WTC11 (cell line): ENCODE results near the gene TEN1. TPM values are rescaled to one million over a fixed set of nuclear protein-coding genes. Genes with fewer than 3 reads are reported as not detected.

ENCODE experiments used
- ATAC-seq: fragments of 200-7000 bp; cut with Tn5 transposase; 2 replicates; pipeline ENCODE4 v1.10.0; 2021; ENCODE audit warnings: mild to moderate bottlenecking, moderate library complexity
- CTCF ChIA-PET: fragments of 300-600 bp; sonication (Branson Sonifier 250); formaldehyde crosslinking; loops from one replicate; lab custom pipeline; 2021; ENCODE audit warnings: antibody characterized with exemption; lab: Charles Lee
- POLR2A ChIA-PET: fragments of 350-600 bp; sonication (Branson Sonifier 250); formaldehyde crosslinking; loops from one replicate; lab custom pipeline; 2021; ENCODE audit warnings: antibody characterized with exemption; lab: Charles Lee
- DNase-seq: peaks from one replicate; pipeline ENCODE4 v3.0.0; 2021; ENCODE audit warnings: low spot score
- H3K27ac Mint-ChIP-seq: 2 replicates; pipeline ENCODE4 v1.8.0; 2021; ENCODE audit warnings: mixed read lengths
- H3K27me3 Mint-ChIP-seq: 2 replicates; pipeline ENCODE4 v1.8.0; 2021; ENCODE audit warnings: low read depth, mild to moderate bottlenecking, moderate library complexity, mixed read lengths
- H3K36me3 Mint-ChIP-seq: 2 replicates; pipeline ENCODE4 v1.8.0; 2021; ENCODE audit warnings: mixed read lengths
- H3K4me1 Mint-ChIP-seq: 2 replicates; pipeline ENCODE4 v1.8.0; 2022; ENCODE audit warnings: mixed read lengths
- H3K4me3 Mint-ChIP-seq: 2 replicates; pipeline ENCODE4 v1.8.0; 2021; ENCODE audit warnings: mild to moderate bottlenecking, moderate library complexity, mixed read lengths
- H3K9me3 Mint-ChIP-seq: 2 replicates; pipeline ENCODE4 v1.8.0; 2021; ENCODE audit warnings: mixed read lengths
- CREB1 ChIP-seq: sonication (generic); formaldehyde crosslinking; IDR thresholded peaks from 2 replicates; pipeline ENCODE4 v1.8.0; 2023; ENCODE audit warnings: mild to moderate bottlenecking, missing genetic modification reagents
- CTCF ChIP-seq: fragments of 200-600 bp; IDR thresholded peaks from 2 replicates; pipeline ENCODE4 v1.8.0; 2022; ENCODE audit warnings: antibody characterized with exemption
- FOXP4 ChIP-seq: sonication (generic); formaldehyde crosslinking; IDR thresholded peaks from 2 replicates; pipeline ENCODE4 v1.8.0; 2022; ENCODE audit warnings: mild to moderate bottlenecking, missing genetic modification reagents
- GRHL2 ChIP-seq: fragments of 250-450 bp; sonication (Bioruptor Pico); IDR thresholded peaks from 2 replicates; pipeline ENCODE4 v1.8.0; 2022; ENCODE audit warnings: mild to moderate bottlenecking, moderate library complexity; ENCODE audit not compliant: insufficient replicate concordance, severe bottlenecking
- IRF1 ChIP-seq: sonication (generic); formaldehyde crosslinking; IDR thresholded peaks from 2 replicates; pipeline ENCODE4 v1.8.0; 2023; ENCODE audit warnings: missing genetic modification reagents
- MLX ChIP-seq: sonication (generic); formaldehyde crosslinking; IDR thresholded peaks from 2 replicates; pipeline ENCODE4 v1.8.1; 2023; ENCODE audit warnings: mild to moderate bottlenecking, missing genetic modification reagents, moderate library complexity
- PRDM15 ChIP-seq: sonication (generic); formaldehyde crosslinking; IDR thresholded peaks from 2 replicates; pipeline ENCODE4 v1.8.0; 2022; ENCODE audit warnings: missing genetic modification reagents
- RELA ChIP-seq: sonication (generic); formaldehyde crosslinking; IDR thresholded peaks from 2 replicates; pipeline ENCODE4 v1.8.1; 2022; ENCODE audit warnings: missing genetic modification reagents, mild to moderate bottlenecking, borderline replicate concordance
- SMAD3 ChIP-seq: sonication (generic); formaldehyde crosslinking; IDR thresholded peaks from 2 replicates; pipeline ENCODE4 v1.8.0; 2022; ENCODE audit warnings: missing genetic modification reagents, mild to moderate bottlenecking, borderline replicate concordance
- STAT6 ChIP-seq: sonication (generic); formaldehyde crosslinking; conservative IDR thresholded peaks from 2 replicates; pipeline ENCODE4 v1.8.1; 2023; ENCODE audit warnings: mild to moderate bottlenecking, low read depth, missing genetic modification reagents, moderate library complexity
- TEAD4 ChIP-seq: sonication (generic); formaldehyde crosslinking; IDR thresholded peaks from 2 replicates; pipeline ENCODE4 v1.8.0; 2022; ENCODE audit warnings: mild to moderate bottlenecking, missing genetic modification reagents
- ZBTB21 ChIP-seq: sonication (generic); formaldehyde crosslinking; IDR thresholded peaks from 2 replicates; pipeline ENCODE4 v1.8.1; 2023; ENCODE audit warnings: mild to moderate bottlenecking, missing genetic modification reagents, borderline replicate concordance
- ZNF138 ChIP-seq: sonication (generic); formaldehyde crosslinking; conservative IDR thresholded peaks from 2 replicates; pipeline ENCODE4 v1.8.1; 2022; ENCODE audit warnings: mild to moderate bottlenecking, moderate library complexity, missing genetic modification reagents
- ZNF232 ChIP-seq: sonication (generic); formaldehyde crosslinking; IDR thresholded peaks from 2 replicates; pipeline ENCODE4 v1.8.0; 2022; ENCODE audit warnings: mild to moderate bottlenecking, missing genetic modification reagents
- ZNF317 ChIP-seq: sonication (generic); formaldehyde crosslinking; IDR thresholded peaks from 2 replicates; pipeline ENCODE4 v1.8.1; 2023; ENCODE audit warnings: low read depth, mild to moderate bottlenecking, moderate library complexity, missing genetic modification reagents, borderline replicate concordance
- total RNA-seq: library from RNA; stranded (reverse); gene quantifications from 3 replicates; pipeline ENCODE4 v1.2.3, GENCODE V29; 2021
- TF ChIP-seq, protein P1 (sequence below): sonication (generic); formaldehyde crosslinking; IDR thresholded peaks from 2 replicates; pipeline ENCODE4 v1.8.1; 2023; ENCODE audit warnings: mild to moderate bottlenecking, moderate library complexity, missing genetic modification reagents

TEN1 gene
- total RNA-seq, 1 experiment from 2014 or later, result 15.6 TPM

DNA sequence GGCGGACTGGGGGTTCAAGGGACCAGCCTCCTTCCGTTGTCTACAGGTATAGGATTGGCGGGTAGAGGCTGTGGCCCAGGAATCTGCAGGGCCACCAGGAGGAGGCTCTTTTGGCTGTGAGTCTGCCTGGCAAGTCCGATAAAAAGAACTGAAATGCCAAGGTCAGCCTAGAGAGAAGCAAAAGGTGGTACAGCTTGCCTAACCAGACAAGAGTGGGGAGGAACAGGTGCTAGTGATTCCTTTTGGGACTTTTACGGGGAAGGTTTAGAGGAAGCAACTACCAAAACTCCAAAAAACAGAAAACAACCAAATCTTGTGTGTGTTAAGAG is 53.7 kb downstream of the TEN1 start (continued):
- no peak for TF ChIP-seq CTCF
- TF ChIP-seq RELA (CRISPR knock-in tag), result no peak
- TF ChIP-seq, all 79 proteins: peak for 0

DNA sequence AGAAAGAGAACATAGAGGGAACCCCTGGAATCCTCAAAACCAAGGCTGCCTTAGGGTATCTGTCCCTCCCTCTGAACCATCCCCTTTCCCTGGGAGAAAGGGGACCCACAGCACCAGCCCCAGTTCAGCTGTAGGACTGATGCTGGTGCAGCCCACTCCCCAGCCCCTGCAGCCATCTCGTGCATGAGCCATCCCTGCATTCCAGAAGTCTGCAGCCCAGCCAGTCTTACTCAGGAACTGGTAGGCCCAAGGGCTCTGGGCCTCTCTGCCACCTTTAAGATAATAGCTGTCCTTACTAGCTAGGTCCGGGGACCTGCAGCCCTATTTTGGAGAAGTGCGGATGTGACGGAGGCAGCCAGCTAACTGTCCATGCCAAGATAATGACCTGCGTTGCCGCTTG is 54.1 kb downstream of the TEN1 start:
- CTCF ChIA-PET, result interaction anchor here (0.7 to 5.5 kb wide), 5 partner anchors 12 to 247 kb away, joined by 3 to 42 read pairs (median 5); no protein-coding TSS in a partner anchor
- Mint-ChIP-seq H3K27ac (no peak overlapping the region), H3K27me3 (no peaks in the 10 kb centered on the region), H3K4me3 (no peak overlapping the region), H3K9me3 (no peaks in the 10 kb centered on the region), H3K4me1 (peaks cover 25% of the 10 kb centered on the region), H3K36me3 (no peaks in the 10 kb centered on the region; the same call in 1 of the 2 replicates)
- ATAC-seq (no peak), DNase-seq (no peak)
- POLR2A ChIA-PET, result no interaction called here
- TF ChIP-seq ZNF317 (no peak), GRHL2 (no peak), IRF1 (no peak), ZNF138 (CRISPR knock-in tag) (no peak), CREB1 (CRISPR knock-in tag) (no peak), TEAD4 (no peak)
- TF ChIP-seq, protein P1, sequence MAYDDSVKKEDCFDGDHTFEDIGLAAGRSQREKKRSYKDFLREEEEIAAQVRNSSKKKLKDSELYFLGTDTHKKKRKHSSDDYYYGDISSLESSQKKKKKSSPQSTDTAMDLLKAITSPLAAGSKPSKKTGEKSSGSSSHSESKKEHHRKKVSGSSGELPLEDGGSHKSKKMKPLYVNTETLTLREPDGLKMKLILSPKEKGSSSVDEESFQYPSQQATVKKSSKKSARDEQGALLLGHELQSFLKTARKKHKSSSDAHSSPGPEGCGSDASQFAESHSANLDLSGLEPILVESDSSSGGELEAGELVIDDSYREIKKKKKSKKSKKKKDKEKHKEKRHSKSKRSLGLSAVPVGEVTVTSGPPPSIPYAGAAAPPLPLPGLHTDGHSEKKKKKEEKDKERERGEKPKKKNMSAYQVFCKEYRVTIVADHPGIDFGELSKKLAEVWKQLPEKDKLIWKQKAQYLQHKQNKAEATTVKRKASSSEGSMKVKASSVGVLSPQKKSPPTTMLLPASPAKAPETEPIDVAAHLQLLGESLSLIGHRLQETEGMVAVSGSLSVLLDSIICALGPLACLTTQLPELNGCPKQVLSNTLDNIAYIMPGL (CRISPR knock-in tag), result no peak

GRCh38 chr17:76034428-76035350 is 55.6 kb downstream of the TEN1 start:
- H3K4me1 Mint-ChIP-seq, result peaks cover 13% of the 10 kb centered on the region
- POLR2A ChIA-PET, result no interaction called here
- no peaks in the 10 kb centered on the region for H3K27me3 Mint-ChIP-seq
- no peak for ATAC-seq
- TF ChIP-seq ZBTB21 (CRISPR knock-in tag) (no peak), STAT6 (CRISPR knock-in tag) (no peak), SMAD3 (CRISPR knock-in tag) (no peak), FOXP4 (CRISPR knock-in tag) (no peak), ZNF232 (no peak), PRDM15 (no peak), MLX (CRISPR knock-in tag) (no peak)
- peaks cover 15% of the 10 kb centered on the region for H3K36me3 Mint-ChIP-seq
- CTCF ChIA-PET, result interaction anchor here (1.2 to 5.5 kb wide), 3 partner anchors 16 to 245 kb away, joined by 3 to 42 read pairs (median 6); no protein-coding TSS in a partner anchor
- no peak for DNase-seq
- no peaks in the 10 kb centered on the region for H3K9me3 Mint-ChIP-seq
- peak overlapping the region; percentile 26; the same call in 1 of the 2 replicates for H3K27ac Mint-ChIP-seq
- no peak overlapping the region for H3K4me3 Mint-ChIP-seq
